K562 (cell line): ENCODE data around the gene PPM1F. TPM values are rescaled to one million over a fixed set of nuclear protein-coding genes. Genes with fewer than 3 reads are reported as not detected.
A peak's percentile ranks its signal among the peaks of the same experiment; 100 is the strongest.

Source experiments
- ATAC-seq: fragments of 200-7000 bp; cut with Tn5 transposase; 3 replicates; pipeline ENCODE4 v1.9.1; 2020; ENCODE audit warnings: moderate library complexity
- BruUV-seq: library from RNA; stranded (reverse); fragments of 400-500 nt; replicated peaks from 2 replicates; lab custom pipeline; 2021; lab: Mats Ljungman, UMichigan
- CTCF ChIA-PET: fragments of 300-600 bp; formaldehyde crosslinking; extraction: SDS; loops from one replicate; lab custom pipeline; 2021; ENCODE audit warnings: low intra/inter-chr PET ratio; lab: Yijun Ruan, JAX
- POLR2A ChIA-PET: fragments of 300-600, 350-650 bp; sonication (Branson Sonifier 250); formaldehyde crosslinking; extraction: SDS; loops from one replicate; lab custom pipeline; 2021; ENCODE audit warnings: antibody characterized with exemption, inconsistent platforms; lab: Yijun Ruan, JAX
- DNase-seq, 4 experiments: peaks; one replicate each; pipeline versions ENCODE4 v3.0.0 to v3.0.0-alpha.2; 2011 to 2018; ENCODE audit warnings: low spot score in 3 of 4, mixed read lengths in 3 of 4; ENCODE audit errors: extremely low read depth in 1 of 4
- FAIRE-seq: peaks from 2 replicates; lab custom pipeline; 2011; peaks lifted over from hg19 to GRCh38; lab: Jason Lieb, UNC
- H2AFZ ChIP-seq: 2 replicates; pipeline ENCODE4 v1.6.0; 2011; ENCODE audit warnings: low read depth, low read length, control low read depth, inconsistent platforms
- H3K27ac ChIP-seq: fragments of 200-600 bp; 3 replicates; pipeline ENCODE4 v1.8.0; 2011; ENCODE audit warnings: low read depth, mild to moderate bottlenecking, control low read depth, inconsistent platforms, low read length, moderate library complexity, mixed read lengths; ENCODE audit errors: extremely low read depth
- H3K27me3 ChIP-seq, 2 experiments: fragments of 300-600 bp in 1 of 2; 2 replicates in 1 of 2; 3 replicates in 1 of 2; pipeline versions ENCODE4 v1.6.0 to v1.8.0; 2011; ENCODE audit warnings: inconsistent platforms in 2 of 2, low read length in 2 of 2, mild to moderate bottlenecking in 1 of 2, mixed read lengths in 1 of 2, moderate library complexity in 1 of 2; ENCODE audit not compliant: control insufficient read depth in 2 of 2, insufficient read depth in 2 of 2
- H3K36me3 ChIP-seq: fragments of 300-600 bp; 3 replicates; pipeline ENCODE4 v1.8.0; 2011; ENCODE audit warnings: mild to moderate bottlenecking, low read length, inconsistent platforms; ENCODE audit not compliant: control insufficient read depth, insufficient read depth
- H3K4me1 ChIP-seq, 2 experiments: fragments of 200-600 bp in 1 of 2; replicated peaks in 1 of 2; 2 replicates in 1 of 2; 3 replicates in 1 of 2; pipeline versions ENCODE4 v1.5.1 to v1.8.0; 2011; ENCODE audit warnings: inconsistent platforms in 2 of 2, low read length in 2 of 2, mild to moderate bottlenecking in 1 of 2, mixed read lengths in 1 of 2, moderate library complexity in 1 of 2; ENCODE audit not compliant: control insufficient read depth in 2 of 2, insufficient read depth in 2 of 2
- H3K4me2 ChIP-seq: 2 replicates; pipeline ENCODE4 v1.6.1; 2011; ENCODE audit warnings: low read length, control low read depth, inconsistent platforms, mixed read lengths; ENCODE audit not compliant: insufficient read depth
- H3K4me3 ChIP-seq: fragments of 200-600 bp; sonication (generic), shearing (Covaris generic); 2 replicates; pipeline ENCODE4 v1.5.1; 2016; ENCODE audit warnings: control low read depth, inconsistent platforms
- H3K79me2 ChIP-seq: fragments of 200-600 bp; 3 replicates; pipeline ENCODE4 v1.8.0; 2011; ENCODE audit warnings: low read length, inconsistent platforms; ENCODE audit not compliant: control insufficient read depth, insufficient read depth
- H3K9ac ChIP-seq, 2 experiments: 2 replicates each; pipeline versions ENCODE4 v1.6.0 to v1.6.1; 2011; ENCODE audit warnings: low read depth in 2 of 2, low read length in 2 of 2, control low read depth in 1 of 2, inconsistent platforms in 1 of 2, mild to moderate bottlenecking in 1 of 2, mixed read lengths in 1 of 2; ENCODE audit not compliant: insufficient read depth in 1 of 2
- H3K9me1 ChIP-seq: one replicate; pipeline ENCODE4 v1.6.0; 2011; ENCODE audit warnings: inconsistent platforms, mild to moderate bottlenecking, low read length, moderate library complexity; ENCODE audit not compliant: control insufficient read depth, insufficient read depth
- H3K9me3 ChIP-seq: replicated peaks from 2 replicates; pipeline ENCODE4 v1.5.1; 2011; ENCODE audit warnings: low read depth, low read length, inconsistent platforms; ENCODE audit not compliant: control insufficient read depth, insufficient read depth
- H4K20me1 ChIP-seq: replicated peaks from 2 replicates; pipeline ENCODE4 v1.6.1; 2011; ENCODE audit warnings: low read length, inconsistent platforms, mixed read lengths; ENCODE audit not compliant: control insufficient read depth, insufficient read depth
- ARID3A ChIP-seq: IDR thresholded peaks from 2 replicates; pipeline ENCODE4 v1.6.1; 2012; ENCODE audit warnings: low read depth, low read length, improper control_type of control experiment, borderline replicate concordance
- ATF3 ChIP-seq, 2 experiments: fragments of 450-650 bp in 1 of 2; sonication (generic) in 1 of 2; formaldehyde crosslinking in 1 of 2; IDR thresholded peaks in 1 of 2; conservative IDR thresholded peaks in 1 of 2; 2 replicates each; pipeline versions ENCODE4 v1.6.1 to v1.8.1; 2016 to 2023; ENCODE audit warnings: mild to moderate bottlenecking in 2 of 2, moderate library complexity in 2 of 2, inconsistent platforms in 1 of 2, missing genetic modification reagents in 1 of 2
- CBX1 ChIP-seq: sonication (generic); IDR thresholded peaks from 2 replicates; pipeline ENCODE4 v1.6.1; 2016; ENCODE audit warnings: antibody characterized with exemption, low read depth, mild to moderate bottlenecking
- CTCF ChIP-seq, 3 experiments: IDR thresholded peaks in 2 of 3; conservative IDR thresholded peaks in 1 of 3; 2 replicates each; pipeline ENCODE4 v1.5.1; 2011 to 2012; ENCODE audit warnings: low read length in 3 of 3, mild to moderate bottlenecking in 3 of 3, control low read depth in 2 of 3, improper control_type of control experiment in 1 of 3, inconsistent platforms in 1 of 3, low read depth in 1 of 3, mixed read lengths in 1 of 3, moderate library complexity in 1 of 3; ENCODE audit not compliant: insufficient read depth in 2 of 3
- HMGXB4 ChIP-seq: sonication (generic); formaldehyde crosslinking; IDR thresholded peaks from 2 replicates; pipeline ENCODE4 v1.8.1; 2023; ENCODE audit warnings: mild to moderate bottlenecking, missing genetic modification reagents
- JUN ChIP-seq, 2 experiments: sonication (generic) in 1 of 2; formaldehyde crosslinking in 1 of 2; IDR thresholded peaks; 2 replicates each; pipeline versions ENCODE4 v1.6.1 to v1.8.0; 2012 to 2022; ENCODE audit warnings: borderline replicate concordance in 2 of 2, mild to moderate bottlenecking in 2 of 2, improper control_type of control experiment in 1 of 2, low read depth in 1 of 2, low read length in 1 of 2, missing genetic modification reagents in 1 of 2
- PATZ1 ChIP-seq: fragments of 250-450 bp; sonication (Bioruptor Pico); IDR thresholded peaks from 2 replicates; pipeline ENCODE4 v1.5.0; 2020; ENCODE audit warnings: mild to moderate bottlenecking, borderline replicate concordance
- ZC3H11A ChIP-seq: IDR thresholded peaks from 2 replicates; pipeline ENCODE4 v1.6.1; 2012; ENCODE audit warnings: low read depth, low read length, improper control_type of control experiment
- WGBS: fragments of 100-300 bp; shearing (Covaris generic); methylation state at CpG from one replicate; pipeline ENCODE4 v1.1.6; 2016; ENCODE audit warnings: low coverage, mixed read lengths; ENCODE audit not compliant: insufficient coverage; ENCODE audit errors: missing lambda C conversion rate; 5-methylcytosine and 5-hydroxymethylcytosine counted together
- in situ Hi-C: fragments of 300-500 bp; cut with MboI; formaldehyde crosslinking; loops from 4 replicates; pipeline ENCODE4 v1.15.0; 2018; ENCODE audit warnings: inconsistent platforms, mixed read lengths
- intact Hi-C: fragments of 100-400 bp; cut with micrococcal nuclease; formaldehyde crosslinking; loops from 2 replicates; pipeline ENCODE4 v1.14.2; 2022
- polyA plus RNA-seq, 8 experiments: library from polyadenylated mRNA; depleted of rRNA in 4 of 8; stranded (reverse) in 5 of 8; unstranded in 3 of 8; fragments of >200 nt; fragmentation: Nextera tagmentation in 2 of 8; fragmentation: Illumina TruSeq in 1 of 8; extraction: Ambion mirVana in 2 of 8; extraction: Trizol in 1 of 8; gene quantifications; 2 replicates each; pipeline versions ENCODE4 v1.2.1 to v1.2.3, GENCODE V29; 2011 to 2014; ENCODE audit warnings: inconsistent platforms in 1 of 8, missing spikeins in 1 of 8
- total RNA-seq, 7 experiments: library from RNA; depleted of rRNA in 6 of 7; stranded (reverse); fragments of >200 nt in 6 of 7; fragmentation: Illumina TruSeq in 2 of 7; extraction: Trizol in 2 of 7; gene quantifications; 2 replicates each; pipeline versions ENCODE4 v1.2.1 to v1.2.3, GENCODE V29; 2011 to 2021; ENCODE audit warnings: low replicate concordance in 1 of 7

PPM1F gene
- total and polyA plus RNA-seq, 9 of the 15 experiments (the other 6 are each of a cell fraction or from before 2014, with no cell fraction given), result 2.1 to 159 (median 64.0) TPM

DNA sequence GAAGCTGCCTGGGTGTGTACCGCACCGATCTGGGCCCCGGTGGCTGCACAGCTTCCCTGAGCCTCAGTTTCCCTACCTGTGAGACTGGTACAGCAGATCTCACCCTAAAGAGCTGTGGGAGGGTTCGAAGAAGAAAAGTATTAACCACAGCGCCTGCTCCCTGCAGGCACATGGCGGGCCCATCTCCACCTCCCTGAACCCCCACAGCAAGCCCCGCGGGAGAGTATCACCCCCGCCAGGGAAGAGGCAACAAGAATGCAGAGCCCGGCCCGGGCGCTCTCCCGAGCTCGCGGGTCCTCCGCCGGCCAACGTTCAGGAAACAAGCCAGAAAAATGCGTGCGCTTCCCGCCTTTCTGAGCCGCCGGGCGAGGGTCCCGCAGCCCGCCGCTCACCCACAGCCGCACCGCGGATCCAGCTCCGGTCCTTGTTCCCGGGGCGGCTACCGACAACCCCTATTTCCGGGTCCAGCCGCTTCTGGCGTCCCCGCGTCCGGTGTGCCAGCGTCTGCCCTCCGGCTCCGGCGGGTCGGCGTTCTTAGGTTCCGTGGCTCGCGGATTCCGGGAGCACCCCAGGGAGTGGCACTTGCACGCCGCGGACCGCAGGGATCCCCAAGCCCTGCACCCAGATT, 29.8 kb upstream of the PPM1F start, which contains the start of gene TOP3B:
Gene TOP3B (minus strand): TSS at position 450 of the 628 bp plus-strand sequence. CDS start 7,078 bp downstream, outside the sequence.
- H3K79me2 ChIP-seq, result peaks cover 34% of the 10 kb centered on the region
- peak within 1 kb of the TSS; percentile 88 to 94 for H3K9ac ChIP-seq
- peak; percentile 99 to 100 (median 100) for DNase-seq
- peak; percentile 84 for ATAC-seq
- BruUV-seq, result TSS peak; percentile 73
- POLR2A ChIA-PET, result interaction anchor here (0.6 to 22.7 kb wide), 35 partner anchors 10 to 1064 kb away, joined by 3 to 382 read pairs (median 4); partner anchors contain the start of genes MAPK1, PPM1F and SDF2L1
- peaks cover 13 to 26% of the 10 kb centered on the region in 2 experiments; a peak in 4 of 5 replicates for H3K4me1 ChIP-seq
- no peaks in the 10 kb centered on the region for H3K9me3 ChIP-seq
- in situ Hi-C loops (no loop called here), intact Hi-C loops (loop anchor here (5.0 kb wide), 1 partner anchor 45 kb away; no protein-coding TSS in a partner anchor)
- H3K4me2 ChIP-seq, result peak within 1 kb of the TSS; percentile 96
- FAIRE-seq, result no peak
- H4K20me1 ChIP-seq, result peaks cover 24% of the 10 kb centered on the region
- H3K27me3 ChIP-seq, result no peaks in the 10 kb centered on the region; a peak in 1 of 5 replicates
- peaks cover 38% of the 10 kb centered on the region; the same call in 2 of the 3 replicates for H3K36me3 ChIP-seq
- WGBS, result 2% methylated on average over 54 of the region's 54 CpGs
- peak within 1 kb of the TSS; percentile 63 for H3K4me3 ChIP-seq
- CTCF ChIA-PET, result interaction anchor here (1.1 to 1.6 kb wide), 3 partner anchors 43 to 269 kb away, joined by 3 to 4 read pairs (median 4); no protein-coding TSS in a partner anchor
- H3K27ac ChIP-seq, result peak within 1 kb of the TSS; percentile 70
- peak within 1 kb of the TSS; percentile 97 for H2AFZ ChIP-seq
- H3K9me1 ChIP-seq, result peaks cover 12% of the 10 kb centered on the region
- TF ChIP-seq JUN (IDR thresholded peaks at IDR 0.05; ENCODE audit: borderline replicate concordance, low read depth, low read length) (peak; percentile 94), JUN (CRISPR knock-in tag; IDR thresholded peaks at IDR 0.05; ENCODE audit: borderline replicate concordance) (no peak), ATF3 (IDR thresholded peaks at IDR 0.05) (no peak), ATF3 (CRISPR knock-in tag; conservative IDR thresholded peaks at IDR 0.05) (peak; percentile 98), CBX1 (no peak), CTCF (IDR thresholded peaks at IDR 0.05 in 2 of 3, conservative IDR thresholded peaks at IDR 0.05 in 1 of 3; ENCODE audit: insufficient read depth in 2 of 3, low read depth in 1 of 3, low read length in 3 of 3) (peak in 1 of 3 experiments; percentile 30; a peak in 1 of 6 replicates), ARID3A (peak; percentile 94), HMGXB4 (CRISPR knock-in tag) (peak; percentile 99), PATZ1 (no peak), ZC3H11A (peak; percentile 100)
